ENCODE data around the gene NELFE.
"Not testable (repeated sequence)": the region's sequence is repeated elsewhere in the genome, so short reads cannot be mapped to it uniquely, and the experiment has no call there.

NELFE gene

GRCh38 chr6:31958741-31959739 lies at the start of gene NELFE, which contains the start of gene SKIC2:
TSS of gene NELFE (minus strand) at chr6:31958971. CDS start at chr6:31958446, 525 bp downstream.
TSS of gene SKIC2 (plus strand) at chr6:31959175. CDS start at chr6:31959193, 18 bp downstream.
- peak within 1 kb of the TSS; percentile 82 for H3K4me3 ChIP-seq (ENCODE audit: low read depth, low read length)

DNA sequence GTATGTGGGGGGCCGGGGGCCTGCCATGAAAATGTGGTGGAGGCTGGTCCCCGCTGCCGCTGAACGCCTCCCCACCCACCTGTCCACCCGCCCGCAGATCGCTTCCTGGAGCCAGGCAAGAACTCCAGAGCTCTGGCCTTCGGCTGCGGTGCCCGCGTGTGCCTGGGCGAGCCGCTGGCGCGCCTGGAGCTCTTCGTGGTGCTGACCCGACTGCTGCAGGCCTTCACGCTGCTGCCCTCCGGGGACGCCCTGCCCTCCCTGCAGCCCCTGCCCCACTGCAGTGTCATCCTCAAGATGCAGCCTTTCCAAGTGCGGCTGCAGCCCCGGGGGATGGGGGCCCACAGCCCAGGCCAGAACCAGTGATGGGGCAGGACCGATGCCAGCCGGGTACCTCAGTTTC lies 49.3 kb upstream of the NELFE start:
- not testable (repeated sequence) for H3K4me3 ChIP-seq (ENCODE audit: low read depth, low read length)

GRCh38 chr6:32007086-32007485 lies 48.3 kb upstream of the NELFE start:
- not testable (repeated sequence) for H3K4me3 ChIP-seq (ENCODE audit: low read depth, low read length)

DNA sequence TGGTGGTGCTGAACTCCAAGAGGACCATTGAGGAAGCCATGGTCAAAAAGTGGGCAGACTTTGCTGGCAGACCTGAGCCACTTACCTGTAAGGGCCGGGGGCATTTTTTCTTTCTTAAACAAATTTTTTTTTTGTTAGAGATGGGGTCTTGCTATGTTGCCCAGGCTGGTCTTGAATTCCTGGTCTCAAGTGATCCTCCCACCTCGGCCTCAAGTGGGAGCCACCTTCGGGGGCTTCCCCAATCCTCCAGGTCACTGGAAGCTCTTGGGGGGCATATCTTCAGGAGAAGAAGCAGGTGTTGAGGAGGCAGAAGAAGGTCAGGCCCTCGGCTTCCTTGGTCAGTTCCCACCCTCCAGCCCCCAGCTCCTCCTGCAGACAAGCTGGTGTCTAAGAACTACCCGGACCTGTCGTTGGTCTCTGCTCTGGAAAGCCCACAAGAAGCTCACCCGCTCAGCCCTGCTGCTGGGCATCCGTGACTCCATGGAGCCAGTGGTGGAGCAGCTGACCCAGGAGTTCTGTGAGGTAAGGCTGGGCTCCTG lies 47.3 kb upstream of the NELFE start:
- not testable (repeated sequence) for H3K4me3 ChIP-seq (ENCODE audit: low read depth, low read length)

DNA sequence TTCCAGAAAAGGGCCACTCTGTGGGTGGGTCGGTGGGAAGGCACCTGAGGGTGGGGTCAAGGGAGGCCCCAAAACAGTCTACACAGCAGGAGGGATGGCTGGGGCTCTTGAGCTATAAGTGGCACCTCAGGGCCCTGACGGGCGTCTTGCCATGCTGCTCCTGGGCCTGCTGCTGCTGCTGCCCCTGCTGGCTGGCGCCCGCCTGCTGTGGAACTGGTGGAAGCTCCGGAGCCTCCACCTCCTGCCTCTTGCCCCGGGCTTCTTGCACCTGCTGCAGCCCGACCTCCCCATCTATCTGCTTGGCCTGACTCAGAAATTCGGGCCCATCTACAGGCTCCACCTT lies 46.7 kb upstream of the NELFE start:
- not testable (repeated sequence) for H3K4me3 ChIP-seq (ENCODE audit: low read depth, low read length)

- H3K4me3 ChIP-seq (ENCODE audit: low read depth, low read length), result not testable (repeated sequence)
Measured at GRCh38 chr6:32004864-32005537, 46.2 kb upstream of the NELFE start.

- H3K4me3 ChIP-seq (ENCODE audit: low read depth, low read length), result not testable (repeated sequence)
Measured at GRCh38 chr6:32004393-32004792, 45.6 kb upstream of the NELFE start.

GRCh38 chr6:32003301-32003700 lies 44.5 kb upstream of the NELFE start:
- H3K4me3 ChIP-seq (ENCODE audit: low read depth, low read length), result not testable (repeated sequence)

DNA sequence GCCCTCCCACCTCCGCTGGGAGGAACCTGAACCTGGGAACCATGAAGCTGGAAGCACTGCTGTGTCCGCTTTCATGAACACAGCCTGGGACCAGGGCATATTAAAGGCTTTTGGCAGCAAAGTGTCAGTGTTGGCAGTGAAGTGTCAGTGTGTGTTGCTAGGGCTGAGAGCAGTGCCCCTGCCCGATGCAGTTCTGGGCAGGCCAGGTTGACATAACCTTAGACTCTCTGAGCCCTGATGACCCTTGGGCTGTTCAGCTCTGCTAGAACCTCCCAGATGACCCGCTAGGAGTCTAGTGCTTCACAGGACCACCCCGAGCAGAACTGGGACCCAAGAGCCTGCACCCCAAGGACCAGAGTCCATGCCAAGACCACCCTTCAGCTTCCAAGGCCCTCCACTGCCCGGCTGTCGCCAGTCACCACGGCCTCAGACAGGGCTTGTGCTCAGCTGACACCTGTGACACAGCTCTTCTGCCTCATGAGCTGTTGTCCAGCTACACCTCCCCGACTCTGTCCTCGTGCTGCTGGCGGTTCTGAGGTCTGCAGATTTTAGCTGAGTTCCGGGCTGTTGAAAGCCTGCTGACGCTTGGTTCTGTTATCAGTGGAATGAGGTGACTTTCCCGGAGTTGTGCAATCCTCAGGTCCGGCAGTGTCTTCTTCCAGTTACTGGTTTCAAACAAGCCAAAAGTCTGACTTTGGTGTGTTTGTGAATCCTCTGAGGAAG lies 43.9 kb upstream of the NELFE start:
- not testable (repeated sequence) for H3K4me3 ChIP-seq (ENCODE audit: low read depth, low read length)

DNA sequence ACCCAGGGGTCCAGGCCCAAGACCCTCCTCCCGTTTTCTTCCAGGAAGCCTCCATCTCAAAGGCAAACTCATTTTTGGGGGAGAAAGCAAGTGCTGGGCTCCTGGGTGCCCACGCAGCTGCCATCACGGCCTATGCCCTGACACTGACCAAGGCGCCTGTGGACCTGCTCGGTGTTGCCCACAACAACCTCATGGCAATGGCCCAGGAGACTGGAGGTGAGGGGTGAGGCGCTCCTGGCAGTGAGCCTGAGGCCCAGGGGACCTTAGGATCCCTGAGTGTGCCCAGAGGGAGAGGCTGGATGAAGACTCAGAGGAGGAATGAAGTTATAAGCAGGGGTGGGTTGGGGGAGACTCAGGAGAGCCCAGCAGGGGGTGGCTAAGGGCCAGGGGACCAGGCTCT lies 37.6 kb upstream of the NELFE start:
- H3K4me3 ChIP-seq (ENCODE audit: low read depth, low read length), result not testable (repeated sequence)

DNA sequence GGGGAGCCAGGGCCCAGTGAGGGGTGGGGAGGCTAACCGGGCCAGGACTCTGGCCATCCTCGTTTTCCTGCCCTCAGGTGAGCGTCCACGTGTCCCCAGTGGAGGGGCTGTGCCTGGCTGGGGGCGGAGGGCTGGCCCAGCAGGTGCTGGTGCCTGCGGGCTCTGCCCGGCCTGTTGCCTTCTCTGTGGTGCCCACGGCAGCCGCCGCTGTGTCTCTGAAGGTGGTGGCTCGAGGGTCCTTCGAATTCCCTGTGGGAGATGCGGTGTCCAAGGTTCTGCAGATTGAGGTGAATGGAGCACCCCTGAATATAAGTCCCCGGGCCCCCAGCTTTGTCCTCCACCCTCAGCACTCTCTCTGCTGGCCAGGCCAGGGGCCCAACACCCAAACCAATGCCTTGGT lies 35.6 kb upstream of the NELFE start:
- H3K4me3 ChIP-seq (ENCODE audit: low read depth, low read length), result not testable (repeated sequence)

DNA sequence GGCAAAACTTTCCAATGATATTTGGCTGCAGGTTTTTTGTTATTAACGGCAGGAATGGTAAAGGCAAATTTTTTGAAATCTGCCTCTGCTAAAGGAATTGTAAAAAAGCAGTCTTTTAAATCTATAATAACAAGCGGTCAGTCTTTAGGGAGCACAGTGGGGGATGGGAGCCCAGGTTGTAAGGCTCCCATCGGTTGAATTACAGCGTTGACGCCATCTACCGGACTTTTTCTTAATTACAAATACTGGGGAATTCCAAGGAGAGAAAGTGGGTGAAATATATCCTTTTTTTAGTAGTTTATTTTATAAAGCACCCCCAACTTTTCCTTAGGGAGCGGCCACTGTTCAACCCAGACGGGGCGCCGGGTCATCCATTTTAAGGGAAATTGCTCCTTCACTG lies 30.6 kb upstream of the NELFE start:
- not testable (repeated sequence) for H3K4me3 ChIP-seq (ENCODE audit: low read depth, low read length)

GRCh38 chr6:31981744-31982143 lies 23.0 kb upstream of the NELFE start, which contains the start of gene C4A:
TSS of gene C4A (plus strand) at chr6:31982057. CDS start at chr6:31982108, 51 bp downstream.
- H3K4me3 ChIP-seq (ENCODE audit: low read depth, low read length), result not testable (repeated sequence)

DNA sequence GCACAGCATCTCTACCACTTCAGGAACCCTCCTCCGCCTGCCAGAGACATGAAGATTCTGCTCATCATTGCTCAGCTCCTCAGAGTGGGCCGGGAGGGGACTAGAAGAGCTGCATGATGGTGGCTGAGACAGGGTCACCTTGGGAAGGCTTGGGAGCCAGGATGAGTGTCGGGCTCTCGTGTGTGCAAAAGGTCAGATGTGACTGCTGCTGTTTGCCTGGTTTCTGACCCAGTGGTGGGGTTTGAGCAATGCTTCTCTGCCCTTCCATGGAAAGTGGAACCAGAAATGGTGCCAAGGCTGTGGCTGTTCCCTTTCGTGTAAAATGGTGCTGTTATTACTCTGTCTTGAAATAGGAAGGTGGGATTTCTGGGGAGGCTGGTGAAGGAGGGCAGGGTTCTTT lies 22.2 kb upstream of the NELFE start:
- not testable (repeated sequence) for H3K4me3 ChIP-seq (ENCODE audit: low read depth, low read length)

DNA sequence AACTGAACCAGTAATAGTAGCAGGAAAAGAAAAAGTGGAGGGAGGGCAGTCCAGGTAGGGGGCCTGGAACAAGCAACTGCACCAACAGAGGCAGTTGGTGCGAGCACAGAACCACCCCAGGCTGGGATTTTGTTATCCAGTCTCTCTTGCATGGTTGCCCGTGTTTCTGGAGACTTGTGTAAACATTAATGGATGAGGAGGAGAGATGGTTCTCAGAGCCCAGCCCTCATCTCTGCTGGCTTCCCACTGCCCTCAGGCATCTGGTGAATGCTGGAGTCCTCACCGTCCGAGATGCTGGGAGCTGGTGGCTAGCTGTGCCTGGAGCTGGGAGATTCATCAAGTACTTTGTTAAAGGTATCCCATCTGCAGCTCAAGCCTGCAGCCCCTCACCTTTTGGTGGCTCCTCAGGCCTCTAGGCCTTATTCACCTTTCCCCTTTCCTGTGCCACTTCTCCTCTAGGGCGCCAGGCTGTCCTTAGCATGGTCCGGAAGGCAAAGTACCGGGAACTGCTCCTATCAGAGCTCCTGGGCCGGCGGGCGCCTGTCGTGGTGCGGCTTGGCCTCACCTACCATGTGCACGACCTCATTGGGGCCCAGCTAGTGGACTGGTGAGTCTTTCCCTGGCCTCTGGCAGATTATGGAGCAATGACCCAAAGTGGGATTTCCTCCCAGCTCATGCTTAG lies 21.6 kb upstream of the NELFE start:
- H3K4me3 ChIP-seq (ENCODE audit: low read depth, low read length), result not testable (repeated sequence)

DNA sequence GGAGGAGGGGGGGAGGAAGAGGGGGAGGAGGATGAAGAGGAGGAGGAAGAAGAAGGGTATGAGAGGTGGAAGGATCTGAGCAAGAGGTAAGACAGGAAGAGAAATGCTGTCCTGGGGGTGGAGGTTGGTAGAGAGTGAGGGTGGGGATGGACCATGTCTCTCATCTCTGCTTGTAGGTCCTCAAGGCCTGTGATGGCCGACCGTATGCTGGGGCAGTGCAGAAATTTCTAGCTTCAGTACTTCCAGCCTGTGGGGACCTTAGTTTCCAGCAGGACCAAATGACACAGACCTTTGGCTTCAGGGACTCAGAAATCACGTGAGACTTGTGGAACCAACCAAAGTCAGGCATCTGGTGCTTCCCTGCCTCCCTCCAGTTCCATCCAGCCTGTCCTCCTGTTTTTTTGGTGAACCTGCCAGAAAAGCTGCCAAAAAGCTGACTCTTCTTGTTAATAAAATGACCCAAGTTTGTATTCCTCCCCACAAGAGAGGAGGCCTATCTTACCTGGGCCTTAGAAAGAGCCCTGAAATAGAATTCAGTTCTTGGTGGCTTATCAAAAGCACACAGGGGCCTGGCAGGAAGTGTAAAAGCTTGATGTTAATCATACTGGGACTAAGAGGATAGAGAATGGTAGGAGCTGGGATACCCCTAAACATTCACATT lies 20.6 kb upstream of the NELFE start:
- no peak overlapping the region for H3K4me3 ChIP-seq (ENCODE audit: low read depth, low read length)

GRCh38 chr6:31978831-31979230 lies 20.1 kb upstream of the NELFE start:
- H3K4me3 ChIP-seq (ENCODE audit: low read depth, low read length), result no peak overlapping the region

DNA sequence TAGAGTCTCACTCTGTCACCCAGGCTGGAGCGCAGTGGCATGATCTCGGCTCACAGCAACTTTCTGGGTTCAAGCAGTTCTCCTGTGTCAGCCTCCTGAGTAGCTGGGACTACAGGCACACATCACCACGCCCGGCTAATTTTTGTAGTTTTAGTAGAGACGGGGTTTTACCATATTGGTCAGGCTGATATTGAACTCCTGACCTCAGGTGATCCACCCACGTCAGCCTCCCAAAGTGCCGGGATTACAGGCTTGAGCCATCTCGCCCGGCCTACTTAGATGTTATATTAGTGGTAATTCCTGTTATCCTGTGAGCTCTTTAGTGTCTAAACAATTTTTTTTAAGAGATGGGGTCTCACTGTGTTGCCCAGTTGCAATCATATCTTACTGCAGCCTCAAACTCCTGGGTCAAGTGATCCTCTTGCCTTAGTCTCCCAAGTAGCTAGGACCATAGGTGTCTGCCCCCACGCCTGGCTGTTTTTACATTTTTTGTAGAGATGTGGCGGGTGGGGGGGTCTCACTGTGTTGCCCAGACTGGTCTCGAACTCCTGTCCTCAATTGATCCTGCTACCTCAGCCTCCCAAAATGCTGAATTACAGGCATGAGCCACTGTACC lies 19.2 kb upstream of the NELFE start:
- no peak overlapping the region for H3K4me3 ChIP-seq (ENCODE audit: low read depth, low read length)

DNA sequence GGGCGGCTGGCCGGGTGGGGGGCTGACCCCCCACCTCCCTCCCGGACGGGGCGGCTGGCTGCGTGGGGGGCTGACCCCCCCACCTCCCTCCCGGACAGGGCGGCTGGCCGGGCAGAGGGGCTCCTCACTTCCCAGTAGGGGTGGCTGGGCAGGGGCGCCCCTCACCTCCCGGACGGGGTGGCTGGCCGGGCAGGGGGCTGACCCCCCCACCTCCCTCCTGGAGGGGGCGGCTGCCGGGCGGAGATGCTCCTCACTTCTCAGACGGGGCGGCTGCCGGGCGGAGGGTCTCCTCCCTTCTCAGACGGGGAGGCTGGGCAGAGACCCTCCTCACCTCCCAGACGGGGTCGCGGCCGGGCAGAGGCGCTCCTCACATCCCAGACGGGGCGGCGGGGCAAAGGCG lies 17.3 kb upstream of the NELFE start:
- H3K4me3 ChIP-seq (ENCODE audit: low read depth, low read length), result not testable (repeated sequence)

Measured in iPS-11a (cell line).